ENCODE results near the gene SELENOV.

The SELENOV gene

GRCh38 chr19:39544226-39544903 is 29.4 kb downstream of the SELENOV start:
- TF ChIP-seq CTCF (IDR thresholded peaks at IDR 0.05; ENCODE audit: low read depth, low read length, missing control alignments): no peak
- no peak overlapping the region for H3K4me3 ChIP-seq (ENCODE audit: low read depth, low read length)
- no peak for DNase-seq (ENCODE audit: low read depth)

GRCh38 chr19:39544911-39545310 is 30.0 kb downstream of the SELENOV start:
- DNase-seq (ENCODE audit: low read depth): no peak
- no peak overlapping the region for H3K4me3 ChIP-seq (ENCODE audit: low read depth, low read length)
- TF ChIP-seq CTCF (IDR thresholded peaks at IDR 0.05; ENCODE audit: low read depth, low read length, missing control alignments): no peak

DNA sequence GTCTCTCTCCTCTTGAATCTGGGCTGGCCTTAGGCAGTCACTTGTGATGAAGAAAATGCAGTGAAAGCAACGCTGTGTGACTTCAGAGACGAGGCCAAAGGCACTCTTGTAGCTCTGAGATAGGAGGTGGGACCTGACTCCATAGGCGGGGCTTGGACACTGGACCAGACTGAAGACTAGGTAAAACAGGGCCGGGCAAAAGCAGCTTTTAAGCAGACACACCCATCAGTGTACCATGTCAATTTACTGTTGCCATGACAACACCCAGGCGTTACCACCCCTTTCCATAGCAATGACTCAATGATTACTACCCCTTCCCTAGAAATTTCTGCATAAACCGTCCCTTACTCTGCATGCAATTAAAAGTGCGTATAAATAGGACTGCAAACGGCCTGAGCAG is 31.7 kb downstream of the SELENOV start:
- no peak for TF ChIP-seq CTCF (IDR thresholded peaks at IDR 0.05; ENCODE audit: low read depth, low read length, missing control alignments)
- no peak overlapping the region for H3K4me3 ChIP-seq (ENCODE audit: low read depth, low read length)
- no peak for DNase-seq (ENCODE audit: low read depth)

DNA sequence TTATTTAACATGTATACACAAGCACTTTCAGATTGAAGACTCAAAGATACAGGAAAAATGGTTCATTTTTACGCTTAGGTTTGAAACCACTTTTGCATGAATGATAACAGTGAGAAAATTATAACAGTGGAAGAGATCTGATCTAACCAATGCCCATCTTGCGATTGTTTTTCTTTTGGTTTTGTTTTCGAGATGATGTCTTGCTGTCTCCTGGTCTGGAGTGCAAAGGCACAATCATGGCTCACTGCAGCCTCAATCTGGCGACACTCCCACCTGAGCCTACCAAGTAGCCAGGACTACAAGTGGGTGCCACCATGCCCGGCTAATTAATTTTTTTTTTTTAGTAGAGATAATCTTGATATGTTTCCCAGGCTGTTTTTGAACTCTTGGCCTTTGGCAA is 35.3 kb downstream of the SELENOV start:
- no peak for DNase-seq (ENCODE audit: low read depth)
- no peak overlapping the region for H3K4me3 ChIP-seq (ENCODE audit: low read depth, low read length)
- TF ChIP-seq CTCF (IDR thresholded peaks at IDR 0.05; ENCODE audit: low read depth, low read length, missing control alignments): no peak

- no peak for TF ChIP-seq CTCF (IDR thresholded peaks at IDR 0.05; ENCODE audit: low read depth, low read length, missing control alignments)
- no peak for DNase-seq (ENCODE audit: low read depth)
Observed at GRCh38 chr19:39553082-39553652, 38.2 kb downstream of the SELENOV start.

GRCh38 chr19:39554701-39555311 is 39.9 kb downstream of the SELENOV start:
- TF ChIP-seq CTCF (IDR thresholded peaks at IDR 0.05; ENCODE audit: low read depth, low read length, missing control alignments): no peak
- no peak overlapping the region for H3K4me3 ChIP-seq (ENCODE audit: low read depth, low read length)
- DNase-seq (ENCODE audit: low read depth): no peak

More at GRCh38 chr19:39553082-39553652, 38.2 kb downstream of the SELENOV start:
- no peak overlapping the region for H3K4me3 ChIP-seq (ENCODE audit: low read depth, low read length)
